IPS-20b (cell line): ENCODE measurements around the gene NEIL3.

Experiments used
- H3K27ac ChIP-seq: one replicate; pipeline ENCODE4 v1.5.1; 2013; ENCODE audit warnings: low read length
- H3K27me3 ChIP-seq: 2 replicates; pipeline ENCODE4 v1.6.1; 2013; ENCODE audit warnings: mild to moderate bottlenecking, low read length, inconsistent platforms; ENCODE audit not compliant: insufficient read depth
- H3K36me3 ChIP-seq: 2 replicates; pipeline ENCODE4 v1.6.1; 2013; ENCODE audit warnings: low read depth, mild to moderate bottlenecking, inconsistent platforms, low read length, moderate library complexity; ENCODE audit not compliant: insufficient read depth
- H3K4me1 ChIP-seq: 2 replicates; pipeline ENCODE4 v1.6.1; 2013; ENCODE audit warnings: mild to moderate bottlenecking, control low read depth, inconsistent platforms, low read length, moderate library complexity; ENCODE audit not compliant: insufficient read depth
- H3K4me3 ChIP-seq: 2 replicates; pipeline ENCODE4 v1.5.1; 2013; ENCODE audit warnings: mild to moderate bottlenecking, low read length, inconsistent platforms
- H3K9ac ChIP-seq: 2 replicates; pipeline ENCODE4 v1.6.1; 2013; ENCODE audit warnings: low read depth, mild to moderate bottlenecking, inconsistent platforms, low read length, moderate library complexity
- H3K9me3 ChIP-seq: 2 replicates; pipeline ENCODE4 v1.6.1; 2013; ENCODE audit warnings: mild to moderate bottlenecking, low read depth, low read length, inconsistent platforms; ENCODE audit not compliant: insufficient read depth

Gene NEIL3

GRCh38 chr4:177332119-177332518, 22.4 kb downstream of the NEIL3 start:
- H3K36me3 ChIP-seq = peaks cover 30% of the 10 kb centered on the region
- no peak overlapping the region for H3K27ac ChIP-seq
- no peaks in the 10 kb centered on the region for H3K27me3 ChIP-seq
- no peak overlapping the region for H3K9ac ChIP-seq
- no peaks in the 10 kb centered on the region; the same call in 1 of the 2 replicates for H3K9me3 ChIP-seq
- no peak overlapping the region for H3K4me3 ChIP-seq
- no peaks in the 10 kb centered on the region for H3K4me1 ChIP-seq

GRCh38 chr4:177339477-177340374, 30.1 kb downstream of the NEIL3 start:
- H3K36me3 ChIP-seq = peaks cover 40% of the 10 kb centered on the region
- no peak overlapping the region for H3K9ac ChIP-seq
- H3K4me1 ChIP-seq = no peaks in the 10 kb centered on the region
- H3K9me3 ChIP-seq = no peaks in the 10 kb centered on the region
- H3K27ac ChIP-seq = no peak overlapping the region
- H3K4me3 ChIP-seq = no peak overlapping the region
- no peaks in the 10 kb centered on the region for H3K27me3 ChIP-seq

GRCh38 chr4:177348348-177348747, 38.7 kb downstream of the NEIL3 start:
- H3K9me3 ChIP-seq = no peaks in the 10 kb centered on the region
- no peak overlapping the region for H3K27ac ChIP-seq
- peaks cover 14% of the 10 kb centered on the region for H3K36me3 ChIP-seq
- H3K27me3 ChIP-seq = no peaks in the 10 kb centered on the region
- H3K4me3 ChIP-seq = no peak overlapping the region
- no peaks in the 10 kb centered on the region for H3K4me1 ChIP-seq
- no peak overlapping the region for H3K9ac ChIP-seq

GRCh38 chr4:177349191-177349590, 39.5 kb downstream of the NEIL3 start:
- H3K27me3 ChIP-seq = no peaks in the 10 kb centered on the region
- no peaks in the 10 kb centered on the region for H3K9me3 ChIP-seq
- no peak overlapping the region for H3K9ac ChIP-seq
- peaks cover 19% of the 10 kb centered on the region for H3K36me3 ChIP-seq
- H3K27ac ChIP-seq = no peak overlapping the region
- no peak overlapping the region for H3K4me3 ChIP-seq
- H3K4me1 ChIP-seq = no peaks in the 10 kb centered on the region

GRCh38 chr4:177351622-177352244, 42.1 kb downstream of the NEIL3 start:
- Histone ChIP-seq H3K27ac (no peak overlapping the region), H3K36me3 (peaks cover 17% of the 10 kb centered on the region), H3K4me1 (no peaks in the 10 kb centered on the region), H3K9me3 (no peaks in the 10 kb centered on the region), H3K9ac (no peak overlapping the region), H3K27me3 (no peaks in the 10 kb centered on the region), H3K4me3 (no peak overlapping the region)

GRCh38 chr4:177356206-177356605, 46.5 kb downstream of the NEIL3 start:
- Histone ChIP-seq H3K36me3 (peaks cover 17% of the 10 kb centered on the region), H3K27ac (no peak overlapping the region), H3K9ac (no peak overlapping the region), H3K4me1 (no peaks in the 10 kb centered on the region), H3K27me3 (no peaks in the 10 kb centered on the region), H3K4me3 (no peak overlapping the region), H3K9me3 (no peaks in the 10 kb centered on the region)

- no peaks in the 10 kb centered on the region for H3K9me3 ChIP-seq
- no peak overlapping the region for H3K9ac ChIP-seq
- peaks cover 17% of the 10 kb centered on the region for H3K36me3 ChIP-seq
- no peak overlapping the region for H3K4me3 ChIP-seq
- H3K27ac ChIP-seq = no peak overlapping the region
- no peaks in the 10 kb centered on the region for H3K27me3 ChIP-seq
- no peaks in the 10 kb centered on the region for H3K4me1 ChIP-seq
Observed at GRCh38 chr4:177356921-177357320, 47.2 kb downstream of the NEIL3 start.

- Histone ChIP-seq H3K9me3 (no peaks in the 10 kb centered on the region), H3K4me3 (no peak overlapping the region), H3K27ac (no peak overlapping the region), H3K36me3 (no peaks in the 10 kb centered on the region), H3K9ac (no peak overlapping the region), H3K27me3 (no peaks in the 10 kb centered on the region), H3K4me1 (no peaks in the 10 kb centered on the region)
Observed at GRCh38 chr4:177367336-177367735, 57.7 kb downstream of the NEIL3 start.

GRCh38 chr4:177369372-177369771, 59.7 kb downstream of the NEIL3 start:
- no peaks in the 10 kb centered on the region for H3K36me3 ChIP-seq
- H3K4me3 ChIP-seq = no peak overlapping the region
- H3K9ac ChIP-seq = no peak overlapping the region
- H3K9me3 ChIP-seq = no peaks in the 10 kb centered on the region
- no peaks in the 10 kb centered on the region for H3K27me3 ChIP-seq
- no peaks in the 10 kb centered on the region for H3K4me1 ChIP-seq
- H3K27ac ChIP-seq = no peak overlapping the region

- Histone ChIP-seq H3K27me3 (no peaks in the 10 kb centered on the region), H3K36me3 (no peaks in the 10 kb centered on the region), H3K9me3 (no peaks in the 10 kb centered on the region), H3K9ac (no peak overlapping the region), H3K4me3 (no peak overlapping the region), H3K27ac (no peak overlapping the region), H3K4me1 (peaks cover 6% of the 10 kb centered on the region)
Observed at GRCh38 chr4:177371461-177371860, 61.8 kb downstream of the NEIL3 start.

GRCh38 chr4:177374966-177375365, 65.3 kb downstream of the NEIL3 start:
- Histone ChIP-seq H3K9ac (no peak overlapping the region), H3K4me1 (peaks cover 6% of the 10 kb centered on the region), H3K36me3 (no peaks in the 10 kb centered on the region), H3K27ac (no peak overlapping the region), H3K4me3 (no peak overlapping the region), H3K27me3 (no peaks in the 10 kb centered on the region), H3K9me3 (no peaks in the 10 kb centered on the region)

GRCh38 chr4:177375372-177375771, 65.7 kb downstream of the NEIL3 start:
- Histone ChIP-seq H3K27me3 (no peaks in the 10 kb centered on the region), H3K9ac (no peak overlapping the region), H3K27ac (no peak overlapping the region), H3K9me3 (no peaks in the 10 kb centered on the region), H3K36me3 (no peaks in the 10 kb centered on the region), H3K4me3 (no peak overlapping the region), H3K4me1 (peaks cover 6% of the 10 kb centered on the region)
